ENCODE measurements around the gene ZNF808.

GRCh38 chr19:52541608-52542007 lies 14.1 kb downstream of the ZNF808 start:
- TF ChIP-seq CTCF (IDR thresholded peaks at IDR 0.05) (no peak), POLR2A (IDR thresholded peaks at IDR 0.05) (no peak)
